Dedifferentiated amniotic fluid mesenchymal stem cell (primary cell): ENCODE measurements around the gene PRTG.
"Not testable (repeated sequence)": the region's sequence is repeated elsewhere in the genome, so short reads cannot be mapped to it uniquely, and the experiment has no call there.

ENCODE experiments used
- DNase-seq: peaks from one replicate; pipeline ENCODE4 v3.0.0-alpha.2; 2016; ENCODE audit errors: extremely low spot score

The PRTG gene

DNA sequence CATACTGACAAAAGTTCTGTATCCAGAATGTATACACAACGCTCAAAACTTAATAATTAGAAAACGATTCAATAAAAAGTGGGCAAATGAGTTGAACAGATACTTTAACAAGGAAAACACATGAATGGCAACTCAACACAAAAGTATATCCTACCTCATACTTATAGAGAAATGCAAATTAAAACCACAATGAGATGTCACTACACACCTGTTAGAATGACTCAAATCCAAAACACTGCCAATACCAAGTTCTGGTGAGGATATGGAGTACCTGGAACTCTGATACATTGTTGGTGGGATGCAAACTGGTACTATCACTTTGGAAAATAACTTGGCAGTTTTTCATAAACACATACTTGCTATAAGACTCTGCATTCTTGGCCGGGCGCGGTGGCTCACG is 42.1 kb downstream of the PRTG start:
- DNase-seq = no peak

DNA sequence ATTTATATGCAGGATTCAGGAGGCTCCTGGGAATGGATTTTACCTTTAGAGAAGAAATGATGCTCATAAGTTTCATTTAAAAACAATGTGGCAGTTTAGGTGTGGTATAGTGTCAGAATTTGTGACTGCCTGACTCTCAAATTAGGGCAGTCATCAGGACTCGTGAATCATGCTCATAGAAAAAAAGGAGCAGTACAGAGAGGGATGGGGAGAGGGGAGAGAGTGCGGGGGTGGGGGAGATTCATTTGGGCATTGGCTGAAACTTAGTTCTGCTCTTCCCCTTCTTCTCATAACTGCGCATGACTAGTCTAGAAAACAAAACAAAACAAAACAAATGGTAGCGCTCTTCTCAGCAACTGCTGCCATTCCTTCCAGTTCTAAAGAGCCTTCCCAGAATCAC is 44.3 kb downstream of the PRTG start:
- DNase-seq = no peak

DNA sequence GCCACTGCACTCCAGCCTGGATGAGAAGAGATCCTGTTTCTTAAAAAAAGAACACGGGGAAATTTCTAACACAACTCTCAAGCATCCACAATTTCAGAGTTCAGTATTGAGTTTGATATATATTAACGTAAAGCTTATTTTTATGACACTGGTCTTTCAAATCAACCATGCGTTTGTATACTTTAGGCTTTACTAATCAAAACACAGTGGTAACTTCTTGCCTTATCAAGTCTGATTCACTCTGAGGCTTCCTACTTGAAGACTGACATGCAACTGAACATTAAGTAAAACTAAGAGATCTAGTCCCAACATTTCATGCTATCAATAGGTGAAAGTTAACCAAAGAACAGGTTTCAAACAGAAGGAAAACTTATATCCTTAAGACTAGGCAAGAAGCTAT is 46.7 kb downstream of the PRTG start:
- DNase-seq = no peak

DNA sequence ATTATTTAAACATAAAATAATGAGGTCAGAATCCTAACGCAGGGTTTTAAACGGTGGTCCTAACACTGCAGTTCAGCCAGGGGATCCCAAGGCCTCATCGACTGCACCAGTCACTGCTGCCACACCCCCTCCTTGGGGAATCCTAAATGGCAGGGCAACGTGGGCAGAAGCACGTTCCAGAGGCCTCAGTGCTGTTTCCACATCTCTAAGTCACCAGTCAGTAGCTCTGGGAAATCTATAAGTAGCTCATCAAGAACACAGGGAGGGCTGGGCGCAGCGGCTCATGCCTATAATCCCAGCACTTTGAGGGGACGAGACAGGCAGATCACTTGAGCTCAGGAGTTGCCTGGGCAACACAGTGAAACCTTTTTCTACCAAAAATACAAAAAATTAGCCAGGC is 47.5 kb downstream of the PRTG start:
- no peak for DNase-seq

DNA sequence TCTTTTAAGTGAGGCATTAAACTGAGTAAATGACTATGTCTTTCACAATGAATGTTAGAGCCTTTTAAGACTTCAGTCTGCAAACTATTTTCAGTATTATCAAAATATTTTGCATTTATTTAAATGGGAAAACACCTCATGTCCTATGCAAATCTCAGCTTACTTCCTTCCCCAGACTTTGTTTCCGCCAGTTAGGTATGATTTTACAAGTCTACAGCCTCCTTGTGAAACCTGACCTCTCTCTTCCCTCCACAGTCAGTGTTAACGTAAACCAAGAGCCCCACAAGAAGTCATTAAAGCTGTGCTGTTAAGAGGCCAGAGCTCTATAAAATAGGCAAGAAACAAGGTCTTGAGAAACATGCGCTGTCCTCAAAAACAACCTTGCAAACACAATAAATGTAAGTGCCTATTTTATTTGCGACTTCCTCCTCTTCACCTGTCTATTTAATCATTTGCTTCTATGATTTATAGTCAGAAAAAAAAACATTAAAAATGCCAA is 48.3 kb downstream of the PRTG start:
- no peak for DNase-seq

DNA sequence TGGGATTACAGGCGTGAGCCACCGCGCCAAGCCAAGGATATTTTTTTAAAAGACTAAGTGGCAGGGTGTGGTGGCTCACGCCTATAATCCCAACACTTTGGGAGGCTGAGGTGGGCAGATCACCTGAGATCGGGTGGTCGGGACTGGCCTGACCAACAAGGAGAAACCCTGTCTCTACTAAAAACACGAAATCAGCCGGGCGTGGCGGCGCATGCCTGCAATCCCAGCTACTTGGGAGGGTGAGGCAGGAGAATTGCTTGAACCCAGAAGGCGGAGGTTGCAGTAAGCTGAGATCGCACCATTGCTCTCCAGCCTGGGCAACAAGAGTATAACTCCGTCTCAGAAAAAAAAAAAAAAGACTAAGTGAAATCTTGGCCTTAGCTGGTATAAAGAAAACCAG is 49.8 kb downstream of the PRTG start:
- not testable (repeated sequence) for DNase-seq

DNA sequence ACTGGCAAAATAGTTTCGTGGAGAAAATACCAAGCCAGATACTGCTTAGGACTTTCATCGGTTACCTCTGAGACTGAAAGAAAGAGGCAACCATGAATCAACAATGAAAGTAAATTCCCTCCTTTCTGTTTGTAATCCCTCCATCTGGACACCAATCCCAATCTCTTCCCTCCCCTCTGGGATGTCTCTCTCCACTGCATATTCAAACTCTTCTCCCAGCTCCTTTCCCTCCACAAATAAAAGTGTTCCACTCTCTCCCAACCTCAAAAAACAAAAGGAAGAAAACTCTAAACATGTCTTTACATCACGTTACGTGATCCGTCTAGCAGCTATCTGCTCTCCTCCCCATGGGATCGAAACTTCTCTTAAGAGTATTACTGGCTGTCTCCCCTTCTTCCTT is 55.2 kb downstream of the PRTG start:
- no peak for DNase-seq

DNA sequence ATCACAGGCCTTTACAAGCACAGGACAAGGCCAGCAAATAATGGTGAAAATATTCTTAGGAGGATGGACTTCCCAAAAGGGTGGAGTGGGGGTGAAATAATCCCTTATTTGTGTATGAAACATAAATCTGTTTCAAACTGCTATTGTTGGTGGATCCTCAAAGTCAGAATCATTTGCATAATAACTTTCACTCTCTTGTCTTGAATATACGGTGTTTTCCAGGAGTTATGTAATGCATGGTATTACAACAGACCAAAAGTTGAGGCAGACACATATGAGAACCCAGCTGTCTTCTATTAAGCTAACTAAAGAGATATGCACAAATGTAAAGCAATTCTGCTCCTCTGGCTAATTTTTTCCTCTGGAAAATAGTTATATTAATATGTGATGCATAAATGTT is 57.7 kb downstream of the PRTG start:
- peak; percentile 44 for DNase-seq

DNA sequence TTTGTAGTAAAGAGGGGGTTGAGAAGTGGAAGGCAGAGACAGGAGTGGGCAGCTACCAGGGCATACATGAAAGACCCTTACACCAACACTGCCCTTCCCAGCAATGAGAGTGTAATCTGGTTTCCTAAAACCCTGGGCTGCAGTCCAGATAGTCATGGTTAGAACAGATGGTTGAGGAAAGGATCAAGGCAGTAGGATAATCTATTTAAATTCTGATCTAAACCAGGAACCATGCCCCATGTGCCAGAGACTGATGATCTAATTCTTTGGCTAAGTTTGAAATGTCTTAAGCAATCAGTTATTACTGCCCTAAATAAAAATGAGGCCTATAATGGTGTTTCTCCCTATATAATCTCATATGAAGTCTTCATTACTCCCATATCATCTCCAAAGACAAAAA is 59.6 kb downstream of the PRTG start:
- DNase-seq = peak; percentile 65

DNA sequence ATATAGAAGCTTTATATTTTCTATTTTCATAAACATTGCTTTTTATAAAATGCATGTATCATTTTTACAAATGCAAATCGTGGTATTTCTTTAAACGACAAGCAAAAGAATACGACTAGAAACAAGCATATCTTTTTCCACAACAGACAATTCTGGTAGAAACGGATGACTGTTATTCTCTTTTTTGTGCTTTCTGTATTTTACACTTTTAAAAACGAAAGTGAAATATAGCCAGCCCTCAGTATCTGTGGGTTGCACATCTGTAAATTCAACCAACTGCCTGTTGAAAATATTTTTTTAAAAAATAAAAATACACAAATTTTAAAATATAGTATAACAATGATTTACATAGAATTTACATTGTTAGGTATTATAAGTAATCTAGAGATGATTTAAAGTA is 61.3 kb downstream of the PRTG start:
- DNase-seq = no peak

DNA sequence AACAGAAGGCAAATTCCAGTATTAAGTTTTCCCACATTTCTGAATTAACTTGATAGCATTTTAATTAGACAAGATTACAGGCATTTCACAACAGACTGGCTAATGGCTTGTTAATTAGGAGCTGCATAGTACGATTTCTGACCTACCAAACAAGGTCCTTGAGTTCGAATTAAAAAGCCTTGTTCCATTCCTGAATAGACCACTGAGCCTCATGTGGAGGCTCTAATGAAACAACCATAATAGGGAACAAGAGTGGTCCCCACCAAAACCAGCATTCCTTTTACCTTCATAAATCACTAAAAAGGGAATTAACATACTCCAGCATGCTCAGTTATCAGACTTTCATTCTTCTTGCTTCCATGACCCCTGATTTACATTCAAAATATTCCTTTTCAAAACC is 66.4 kb downstream of the PRTG start:
- DNase-seq = no peak

DNA sequence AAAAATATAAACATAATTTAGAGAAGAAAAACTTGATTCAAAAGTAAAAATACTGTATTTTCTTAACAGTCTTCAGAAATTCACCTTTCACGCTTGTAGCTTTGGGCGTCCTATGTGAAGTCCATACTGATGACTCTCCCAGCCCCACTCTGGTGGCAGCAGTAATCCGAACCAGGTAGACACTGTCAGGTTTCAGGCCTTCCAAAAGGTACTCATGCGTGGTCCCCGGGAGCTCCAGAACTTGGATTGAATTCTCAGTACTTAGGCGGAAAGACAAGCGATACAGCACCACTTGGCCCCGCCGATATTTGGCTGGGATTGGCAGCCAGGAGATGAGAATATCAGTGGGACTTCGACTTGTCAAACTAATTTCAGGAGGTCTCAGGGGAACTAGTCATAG is 69.7 kb downstream of the PRTG start:
- DNase-seq = no peak

DNA sequence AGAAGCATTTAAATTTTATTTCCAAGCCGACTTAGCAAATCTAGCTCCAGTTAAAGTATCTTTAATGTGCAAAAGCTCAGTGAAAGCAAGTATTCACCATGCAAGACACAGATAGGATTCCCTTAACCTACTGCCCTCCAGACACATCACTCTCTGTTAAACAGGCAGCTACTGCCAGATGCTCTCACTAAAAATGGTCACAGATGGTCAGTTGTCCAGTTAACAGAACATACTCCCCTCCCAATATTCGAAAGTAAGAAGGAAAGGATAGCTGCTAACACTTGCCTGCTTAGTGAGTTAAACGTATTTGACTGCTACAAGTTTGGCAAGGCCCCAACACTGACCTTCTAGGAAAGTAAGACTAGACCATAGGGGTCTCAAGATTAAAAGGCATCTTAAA is 73.7 kb downstream of the PRTG start:
- no peak for DNase-seq

DNA sequence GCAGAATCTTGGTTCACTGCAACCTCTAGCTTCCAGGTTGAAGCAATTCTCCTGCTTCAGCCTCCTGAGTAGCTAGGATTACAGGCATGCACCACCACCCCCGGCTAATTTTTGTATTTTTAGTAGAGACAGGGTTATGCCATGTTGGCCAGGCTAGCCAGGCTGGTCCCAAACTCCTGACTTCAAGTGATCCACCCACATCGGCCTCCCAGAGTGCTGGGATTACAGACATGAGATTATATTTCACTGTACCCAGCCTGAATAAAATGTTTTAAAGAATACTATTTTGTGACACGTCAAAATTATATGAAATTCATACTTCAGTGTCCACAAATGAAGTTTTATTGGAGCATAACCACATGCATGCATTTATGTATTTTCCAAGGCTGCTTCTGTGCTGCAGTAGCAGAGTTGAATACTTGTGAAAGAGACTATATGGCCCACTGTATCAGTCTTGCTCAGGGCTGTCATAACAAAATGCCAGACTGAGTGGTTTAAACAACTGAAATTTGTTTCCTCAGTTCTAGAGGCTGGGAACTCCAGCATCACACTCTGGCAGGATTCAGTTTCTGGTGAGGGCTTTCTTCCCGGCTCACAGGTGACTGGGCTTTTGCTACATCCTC is 77.2 kb downstream of the PRTG start:
- DNase-seq = no peak

DNA sequence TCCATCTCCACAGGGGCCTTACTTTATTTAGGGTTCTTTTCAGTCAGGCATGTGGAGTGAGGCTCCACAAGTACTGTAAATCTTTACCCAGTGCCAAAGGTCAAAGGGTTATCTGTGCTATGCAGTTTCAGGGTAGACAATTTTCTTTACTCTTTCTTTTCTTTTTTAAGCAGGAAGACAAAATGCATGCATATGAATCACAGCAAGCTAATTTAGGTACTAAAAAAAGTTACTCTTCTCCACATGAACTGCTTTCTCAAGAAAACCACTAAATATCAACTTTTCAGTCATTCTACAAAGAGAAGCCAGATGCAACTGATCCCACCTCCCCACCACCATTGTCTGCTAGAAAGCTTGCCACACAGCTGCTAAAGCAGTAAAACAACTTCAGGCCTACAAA is 81.5 kb downstream of the PRTG start:
- no peak for DNase-seq

DNA sequence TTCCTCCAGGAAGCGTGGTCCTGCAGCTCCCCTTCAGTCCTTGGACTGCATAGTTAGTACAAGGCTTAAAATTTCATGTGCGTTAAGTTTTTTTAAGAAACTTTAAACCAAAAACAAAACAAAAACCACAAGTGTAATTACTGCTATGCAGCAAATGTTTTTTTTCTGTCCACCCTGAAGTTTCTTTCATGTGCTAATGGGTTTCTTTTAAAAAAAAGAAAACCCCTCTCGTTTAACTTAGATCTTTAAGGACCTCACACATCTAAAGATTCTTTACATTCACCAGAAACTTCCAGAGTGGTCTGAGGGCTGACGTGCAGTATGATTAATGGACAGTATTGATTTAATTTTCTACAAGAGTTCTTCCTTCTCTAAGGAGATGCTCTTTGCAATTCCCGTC is 82.8 kb downstream of the PRTG start:
- no peak for DNase-seq

DNA sequence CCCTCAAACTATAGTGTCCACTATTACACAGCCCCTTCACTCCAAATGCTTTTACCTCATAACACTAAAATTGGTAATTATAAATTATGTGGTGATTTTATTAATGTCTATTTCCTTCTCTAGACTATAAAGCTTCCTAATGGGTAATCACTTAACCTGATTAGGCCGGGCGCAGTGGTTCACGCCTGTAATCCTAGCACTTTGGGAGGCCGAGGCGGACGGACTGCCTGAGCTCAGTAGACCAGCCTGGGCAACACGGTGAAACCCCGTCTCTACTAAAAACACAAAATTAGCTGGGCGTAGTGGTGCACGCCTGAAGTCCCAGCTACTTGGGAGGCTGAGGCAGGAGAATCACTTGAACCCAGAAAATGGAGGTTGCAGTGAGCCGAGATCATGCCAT is 83.5 kb downstream of the PRTG start:
- DNase-seq = no peak

DNA sequence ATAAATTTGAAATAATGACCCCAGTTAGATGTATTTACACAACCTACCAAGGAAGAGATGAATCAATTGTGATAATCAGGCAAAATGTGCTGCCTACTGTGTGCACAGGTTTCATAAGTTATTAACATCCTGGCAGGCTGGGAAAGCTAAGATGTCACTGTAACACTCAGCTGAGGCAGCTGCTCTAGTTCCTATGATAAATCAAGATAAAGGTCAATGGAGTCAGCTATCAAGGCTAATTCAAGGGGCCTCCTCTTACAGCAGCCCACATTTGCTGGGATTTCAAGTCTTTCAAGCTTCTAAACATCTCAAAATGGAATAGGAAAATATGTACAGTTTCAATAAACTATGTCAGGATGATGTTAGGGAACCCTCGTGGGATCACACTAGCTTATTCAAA is 84.1 kb downstream of the PRTG start:
- no peak for DNase-seq

DNA sequence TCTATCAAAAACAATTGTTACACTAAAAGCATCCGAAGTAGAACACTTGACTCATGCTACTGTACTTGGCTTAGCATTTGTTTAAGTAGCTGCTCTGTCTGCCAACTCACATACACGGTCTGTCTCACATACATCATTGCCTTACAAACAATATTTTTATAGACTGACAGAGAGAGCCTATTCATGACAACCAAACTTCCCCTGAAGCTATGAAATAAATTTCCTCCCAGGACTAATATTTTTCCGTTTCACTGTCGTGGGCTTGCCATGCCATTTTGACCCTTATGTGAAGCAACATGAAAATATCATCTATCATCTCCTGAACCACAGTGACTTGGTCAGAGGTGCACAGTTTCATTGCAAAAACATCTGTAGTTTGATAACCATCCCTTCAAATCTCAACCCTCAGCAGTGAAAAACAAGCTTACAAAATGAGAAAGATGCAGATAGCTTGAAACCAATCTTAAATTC is 88.4 kb downstream of the PRTG start:
- peak; percentile 24 for DNase-seq

DNA sequence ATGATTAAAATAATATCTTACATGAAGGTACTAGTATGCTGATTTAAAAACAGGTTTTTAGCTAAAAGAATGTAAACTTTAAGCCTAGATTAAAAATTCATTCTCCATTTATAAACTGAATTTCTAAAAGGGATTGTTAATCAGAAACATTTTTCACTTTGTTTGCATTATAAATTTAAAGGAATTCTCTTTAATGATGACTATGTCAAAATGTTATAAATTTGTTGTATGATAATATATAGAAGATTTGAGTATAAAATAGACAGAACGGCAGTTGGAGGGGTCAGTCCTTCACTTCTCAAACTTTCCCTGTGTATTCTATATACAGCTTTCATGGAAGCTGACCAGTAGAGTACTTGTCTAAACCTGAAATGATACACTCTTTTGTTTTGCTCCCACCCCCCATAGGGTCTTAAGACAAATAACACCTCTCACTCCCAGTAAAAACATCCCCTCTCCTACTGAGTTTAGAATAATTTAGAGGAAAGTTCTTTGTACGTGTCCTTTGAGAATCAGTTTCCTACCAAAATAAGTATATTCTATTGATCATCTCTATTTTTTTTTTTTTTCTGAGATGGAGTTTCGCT is 90.0 kb downstream of the PRTG start:
- DNase-seq = no peak

DNA sequence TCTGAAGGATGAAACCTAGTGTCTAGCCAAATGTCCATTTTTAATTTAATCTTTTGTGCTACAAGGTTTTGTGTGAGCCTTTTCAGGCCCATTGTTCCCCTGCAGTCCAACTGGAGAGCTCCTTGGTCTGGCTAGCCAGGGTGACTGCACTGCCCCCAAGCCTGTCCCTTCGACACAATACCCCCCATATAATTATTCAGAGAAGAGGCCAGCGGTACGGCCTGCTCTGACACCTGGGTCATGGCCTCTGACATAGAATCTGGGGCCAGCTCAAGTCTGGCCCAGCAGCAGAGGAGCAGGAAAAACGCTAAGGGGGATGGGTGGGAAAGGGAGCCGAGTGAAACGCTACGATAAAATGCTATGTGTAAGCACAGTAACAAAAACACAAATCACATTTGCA is 90.6 kb downstream of the PRTG start:
- no peak for DNase-seq

DNA sequence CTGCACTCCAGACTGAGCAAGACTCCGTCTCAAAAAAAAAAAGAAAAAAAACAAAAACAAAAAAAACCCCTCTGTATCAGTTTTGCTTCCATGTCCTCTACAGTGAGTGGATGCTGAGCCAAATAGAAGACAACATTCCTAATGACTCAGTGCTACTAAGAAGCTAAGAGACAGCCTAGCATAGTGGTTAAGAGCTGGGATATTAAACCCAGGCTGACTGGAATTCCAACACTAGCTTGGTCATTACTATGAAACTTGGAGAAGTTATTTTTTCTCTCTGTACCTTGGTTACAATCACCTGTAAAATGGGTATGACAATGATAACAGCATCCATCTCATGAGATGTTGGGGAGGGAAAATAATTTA is 93.9 kb downstream of the PRTG start:
- no peak for DNase-seq

DNA sequence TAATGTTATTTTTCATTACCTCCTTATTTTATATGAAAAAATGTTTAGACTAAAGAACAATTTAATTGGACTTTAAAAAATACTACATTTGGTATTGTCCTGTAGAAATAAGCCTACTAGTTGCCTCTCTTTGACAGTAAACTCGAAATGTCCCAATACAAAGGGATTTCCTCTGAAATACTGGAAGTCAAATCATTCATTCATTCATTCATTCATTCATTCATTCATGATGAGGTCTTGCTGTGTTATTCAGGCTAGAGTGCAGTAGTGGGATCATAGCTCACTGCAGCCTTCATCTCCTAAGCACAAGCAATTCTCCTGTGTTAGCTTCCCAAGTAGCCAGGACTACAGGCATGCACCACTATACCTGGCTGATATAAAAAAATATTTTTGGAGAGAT is 104.2 kb downstream of the PRTG start:
- no peak for DNase-seq

DNA sequence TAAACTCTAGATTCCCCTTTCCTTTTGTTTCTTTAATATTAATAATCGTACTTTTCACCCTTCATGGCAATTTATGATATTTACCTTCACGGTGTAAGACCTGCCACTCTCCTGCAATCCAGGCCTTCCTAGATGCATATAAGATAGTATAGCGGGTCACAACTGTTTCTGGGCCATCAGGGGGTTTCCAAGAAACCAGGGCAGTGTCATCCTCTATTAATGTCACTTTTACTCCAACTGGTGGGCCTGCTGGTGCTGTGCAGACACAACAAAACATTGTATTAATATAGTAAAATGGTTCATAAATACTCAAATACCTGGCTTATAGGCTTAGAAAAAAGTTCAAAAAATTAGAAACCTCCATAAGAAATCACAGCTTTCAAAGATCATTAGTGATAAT is 105.9 kb downstream of the PRTG start:
- DNase-seq = no peak
